ENCODE measurements around the gene ALG12. TPM values are rescaled to one million over a fixed set of nuclear protein-coding genes. Genes with fewer than 3 reads are reported as not detected.

The ALG12 gene
- total RNA-seq, 2 experiments from 2014 or later = 11.4 to 11.7 TPM

- BruUV-seq (replicated peaks) = no TSS peak
- Histone ChIP-seq H3K4me3 (ENCODE audit: low read depth, low read length, poor library complexity, severe bottlenecking) (no peak overlapping the region), H4K20me1 (ENCODE audit: insufficient read depth, low read length) (no peaks in the 10 kb centered on the region), H3K9me2 (ENCODE audit: insufficient read depth, low read length) (no peaks in the 10 kb centered on the region), H3K79me2 (ENCODE audit: insufficient read depth, low read depth, low read length) (peaks cover 23% of the 10 kb centered on the region; the same call in 1 of the 2 replicates), H3K36me3 (ENCODE audit: insufficient read depth, low read length) (peaks cover 74% of the 10 kb centered on the region), H3K9me3 (ENCODE audit: low read length) (peaks cover 9% of the 10 kb centered on the region; the same call in 1 of the 2 replicates), H2AFZ (ENCODE audit: low read length) (no peak overlapping the region), H3K4me2 (ENCODE audit: low read length) (no peak overlapping the region), H3K4me1 (ENCODE audit: insufficient read depth, low read length, poor library complexity, severe bottlenecking) (no peaks in the 10 kb centered on the region), H3K27ac (ENCODE audit: low read depth, low read length, poor library complexity, severe bottlenecking) (no peak overlapping the region)
- ChIA-PET CTCF (ENCODE audit: unreplicated experiment) (no interaction called here), POLR2A (interaction anchor here (0.7 kb wide), 1 partner anchor 85 kb away, joined by 3 read pairs; no protein-coding TSS in a partner anchor)
- intact Hi-C loops (cut with micrococcal nuclease; ENCODE audit: unreplicated experiment) = no loop called here
- no peak for DNase-seq (ENCODE audit: low spot score)
- no peak for TF ChIP-seq EZH2phosphoT487 (IDR thresholded peaks at IDR 0.05; ENCODE audit: borderline replicate concordance, low read depth, low read length)
- no peak for TF ChIP-seq CTCF (conservative IDR thresholded peaks at IDR 0.05; ENCODE audit: low read length)
Measured at GRCh38 chr22:49885281-49885680, 33.0 kb downstream of the ALG12 start.

- BruUV-seq (replicated peaks) = no TSS peak
- no peak overlapping the region for H3K27ac ChIP-seq (ENCODE audit: low read depth, low read length, poor library complexity, severe bottlenecking)
- H3K4me1 ChIP-seq (ENCODE audit: insufficient read depth, low read length, poor library complexity, severe bottlenecking) = no peaks in the 10 kb centered on the region
- no peaks in the 10 kb centered on the region for H3K9me2 ChIP-seq (ENCODE audit: insufficient read depth, low read length)
- POLR2A ChIA-PET = no interaction called here
- TF ChIP-seq EZH2phosphoT487 (IDR thresholded peaks at IDR 0.05; ENCODE audit: borderline replicate concordance, low read depth, low read length) = no peak
- no peak for TF ChIP-seq CTCF (conservative IDR thresholded peaks at IDR 0.05; ENCODE audit: low read length)
- CTCF ChIA-PET (ENCODE audit: unreplicated experiment) = no interaction called here
- no peak for DNase-seq (ENCODE audit: low spot score)
- intact Hi-C loops (cut with micrococcal nuclease; ENCODE audit: unreplicated experiment) = no loop called here
- H4K20me1 ChIP-seq (ENCODE audit: insufficient read depth, low read length) = no peaks in the 10 kb centered on the region
- peaks cover 68% of the 10 kb centered on the region for H3K36me3 ChIP-seq (ENCODE audit: insufficient read depth, low read length)
- H3K9me3 ChIP-seq (ENCODE audit: low read length) = peaks cover 9% of the 10 kb centered on the region; the same call in 1 of the 2 replicates
- no peak overlapping the region for H3K4me3 ChIP-seq (ENCODE audit: low read depth, low read length, poor library complexity, severe bottlenecking)
- no peak overlapping the region for H2AFZ ChIP-seq (ENCODE audit: low read length)
- peaks cover 26% of the 10 kb centered on the region; the same call in 1 of the 2 replicates for H3K79me2 ChIP-seq (ENCODE audit: insufficient read depth, low read depth, low read length)
- no peak overlapping the region for H3K4me2 ChIP-seq (ENCODE audit: low read length)
Measured at GRCh38 chr22:49884503-49885260, 33.6 kb downstream of the ALG12 start.

- no peaks in the 10 kb centered on the region for H4K20me1 ChIP-seq (ENCODE audit: insufficient read depth, low read length)
- 0 out of 2 replicates have a peak, but pooled peaks cover 3% of the 10 kb centered on the region for H3K9me3 ChIP-seq (ENCODE audit: low read length)
- no peaks in the 10 kb centered on the region for H3K9me2 ChIP-seq (ENCODE audit: insufficient read depth, low read length)
- H2AFZ ChIP-seq (ENCODE audit: low read length) = no peak overlapping the region
- H3K79me2 ChIP-seq (ENCODE audit: insufficient read depth, low read depth, low read length) = peaks cover 26% of the 10 kb centered on the region; the same call in 1 of the 2 replicates
- no peak overlapping the region for H3K4me3 ChIP-seq (ENCODE audit: low read depth, low read length, poor library complexity, severe bottlenecking)
- intact Hi-C loops (cut with micrococcal nuclease; ENCODE audit: unreplicated experiment) = no loop called here
- no peak for DNase-seq (ENCODE audit: low spot score)
- H3K36me3 ChIP-seq (ENCODE audit: insufficient read depth, low read length) = peaks cover 65% of the 10 kb centered on the region
- no TSS peak for BruUV-seq (replicated peaks)
- CTCF ChIA-PET (ENCODE audit: unreplicated experiment) = no interaction called here
- TF ChIP-seq EZH2phosphoT487 (IDR thresholded peaks at IDR 0.05; ENCODE audit: borderline replicate concordance, low read depth, low read length) (no peak), CTCF (conservative IDR thresholded peaks at IDR 0.05; ENCODE audit: low read length) (no peak)
- POLR2A ChIA-PET = no interaction called here
- no peak overlapping the region for H3K4me2 ChIP-seq (ENCODE audit: low read length)
- H3K27ac ChIP-seq (ENCODE audit: low read depth, low read length, poor library complexity, severe bottlenecking) = no peak overlapping the region
- no peaks in the 10 kb centered on the region for H3K4me1 ChIP-seq (ENCODE audit: insufficient read depth, low read length, poor library complexity, severe bottlenecking)
Measured at GRCh38 chr22:49884075-49884474, 34.2 kb downstream of the ALG12 start.

All from OCI-LY7 (cell line).